T-helper 9 cell (primary cell): ENCODE data around the gene DNAH6.

Source experiments
- DNase-seq: peaks from one replicate; pipeline ENCODE4 v3.0.0-alpha.2; 2020

Gene DNAH6

DNA sequence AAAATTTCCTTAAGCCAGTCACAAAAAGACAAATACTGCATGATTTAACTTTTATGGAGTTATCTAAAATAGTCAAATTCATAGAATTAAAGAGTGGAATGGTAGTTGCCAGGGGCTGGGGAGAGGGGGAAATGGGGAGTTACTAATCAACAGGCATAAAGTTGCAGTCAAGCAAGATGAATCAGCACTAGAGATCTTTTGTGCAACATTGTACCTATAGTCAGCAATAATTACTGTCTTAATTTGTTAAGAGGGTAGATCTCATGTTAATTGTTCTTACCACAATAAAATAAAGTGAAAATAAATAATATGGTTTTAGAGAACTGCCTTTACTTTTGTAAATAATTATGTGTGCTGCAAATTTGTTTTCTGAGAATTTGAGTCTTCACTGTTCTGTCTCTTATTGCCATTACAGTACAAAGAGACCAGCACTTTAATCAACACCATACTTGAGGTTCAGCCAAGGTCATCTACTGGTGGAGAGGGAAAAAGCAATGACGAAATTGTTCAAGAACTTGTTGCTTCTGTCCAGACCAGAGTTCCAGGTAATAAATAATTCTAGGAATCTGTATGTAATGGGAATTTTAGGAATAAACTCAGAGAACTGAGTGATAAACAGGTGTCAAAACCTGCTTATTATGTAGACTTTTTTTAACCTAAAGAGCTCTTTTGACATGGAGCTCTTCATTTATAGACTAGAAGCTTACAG is 289.1 kb downstream of the DNAH6 start:
- no peak for DNase-seq

DNA sequence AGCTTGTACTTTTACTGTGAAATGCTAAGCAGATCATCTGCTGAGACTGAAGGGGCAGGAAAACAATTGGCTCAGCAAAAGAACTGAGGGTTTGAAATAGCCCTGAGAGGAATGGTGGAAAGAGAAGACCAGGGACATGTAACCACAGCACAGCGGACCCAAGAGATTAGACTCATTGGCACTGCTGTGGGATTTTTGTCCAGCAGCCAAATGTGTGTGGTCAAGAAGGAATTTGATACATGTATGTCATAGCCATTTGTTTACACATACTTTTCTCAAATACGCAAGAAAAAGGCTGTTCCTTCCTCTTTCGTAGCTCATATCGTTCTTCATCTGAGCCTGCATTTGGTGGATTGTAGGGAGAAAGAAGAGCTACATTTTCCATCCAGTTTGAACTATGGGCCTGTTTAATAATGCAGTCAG is 290.8 kb downstream of the DNAH6 start:
- no peak for DNase-seq

DNA sequence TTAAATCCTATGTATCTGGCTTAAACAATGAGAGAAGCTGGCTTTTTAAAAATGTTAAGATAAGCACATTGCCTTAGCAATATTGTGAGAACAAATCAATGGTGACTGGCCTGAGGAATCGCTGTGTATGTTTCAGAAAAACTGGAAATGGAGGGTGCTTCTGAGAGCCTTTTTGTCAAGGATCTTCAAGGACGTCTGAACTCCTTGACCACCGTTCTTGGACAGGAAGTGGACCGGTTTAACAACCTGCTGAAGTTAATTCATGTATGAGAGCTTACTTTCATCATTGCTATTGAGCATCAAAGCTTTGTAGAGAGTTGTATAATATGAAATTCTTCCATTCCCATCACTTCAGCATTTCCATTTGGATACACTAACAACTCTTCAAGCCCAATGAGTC is 292.0 kb downstream of the DNAH6 start:
- DNase-seq, result no peak

DNA sequence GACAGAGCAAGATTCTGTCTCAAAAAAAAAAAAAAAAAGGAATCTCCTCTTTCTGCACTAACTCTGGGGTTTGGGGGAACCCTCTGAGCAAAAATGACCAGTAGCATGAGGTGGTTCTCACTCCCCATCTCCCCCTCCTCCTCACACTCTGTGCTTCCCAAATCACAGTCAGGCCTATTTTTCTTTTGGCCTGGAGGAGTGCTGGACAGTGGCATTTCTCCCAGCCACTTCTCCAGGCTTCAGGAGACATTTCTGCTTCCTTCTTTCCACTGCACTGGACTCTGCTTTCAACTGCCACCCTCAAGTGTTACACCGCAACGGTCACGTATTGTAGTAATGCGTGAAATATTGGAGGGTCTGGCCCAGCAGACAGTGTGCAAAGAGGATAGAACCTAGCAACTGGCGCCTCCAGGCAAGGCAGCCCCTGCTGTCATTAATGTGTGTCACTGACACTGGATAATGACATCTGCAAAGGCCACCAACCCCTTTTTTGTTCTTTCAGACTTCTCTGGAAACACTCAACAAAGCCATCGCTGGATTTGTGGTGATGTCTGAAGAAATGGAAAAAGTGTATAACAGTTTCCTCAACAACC is 295.6 kb downstream of the DNAH6 start:
- DNase-seq, result no peak

DNA sequence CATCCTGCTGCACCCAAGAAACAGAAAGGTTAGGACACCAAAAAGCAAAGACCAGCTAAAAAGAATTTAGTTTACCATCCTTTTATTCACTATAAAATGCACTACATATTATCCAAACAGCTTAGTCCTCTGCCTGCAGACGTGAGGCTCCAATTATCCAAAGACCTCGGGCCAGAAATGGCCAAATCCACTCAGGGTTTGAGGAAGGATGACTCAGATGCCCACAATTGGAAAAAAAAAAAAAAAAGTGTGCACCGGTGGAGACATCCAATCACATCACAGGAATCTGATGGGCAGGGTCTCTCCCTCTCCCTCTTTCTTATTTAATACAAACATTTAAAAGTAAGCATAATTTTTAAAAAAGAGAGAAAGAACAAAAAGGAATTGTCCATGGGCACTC is 298.8 kb downstream of the DNAH6 start:
- DNase-seq, result no peak

DNA sequence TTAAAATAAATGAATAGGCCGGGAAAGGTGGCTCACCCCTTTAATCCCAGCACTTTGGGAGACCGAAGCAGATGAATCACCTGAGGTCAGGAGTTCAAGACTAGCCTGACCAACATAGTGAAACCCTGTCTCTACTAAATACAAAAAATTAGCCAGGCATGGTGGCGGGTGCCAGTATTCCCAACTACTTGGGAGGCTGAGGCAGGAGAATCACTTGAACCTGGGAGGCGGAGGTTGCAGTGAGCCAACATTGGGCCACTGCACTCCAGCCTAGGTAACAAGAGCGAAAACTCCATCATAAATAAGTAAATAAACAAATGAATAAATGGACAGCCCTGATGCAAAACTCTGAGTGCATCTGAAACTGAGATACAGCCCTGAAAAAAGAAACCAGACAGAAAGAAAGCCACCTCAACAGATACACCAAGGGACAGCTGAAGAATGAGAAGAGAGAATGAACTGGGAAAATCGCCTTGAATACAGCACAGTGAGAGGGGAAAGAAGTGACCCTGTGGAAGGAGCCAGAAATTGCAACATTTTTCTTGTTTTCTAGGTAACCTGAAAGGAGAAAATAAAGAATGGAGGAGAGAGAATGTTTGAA is 300.2 kb downstream of the DNAH6 start:
- DNase-seq, result no peak

DNA sequence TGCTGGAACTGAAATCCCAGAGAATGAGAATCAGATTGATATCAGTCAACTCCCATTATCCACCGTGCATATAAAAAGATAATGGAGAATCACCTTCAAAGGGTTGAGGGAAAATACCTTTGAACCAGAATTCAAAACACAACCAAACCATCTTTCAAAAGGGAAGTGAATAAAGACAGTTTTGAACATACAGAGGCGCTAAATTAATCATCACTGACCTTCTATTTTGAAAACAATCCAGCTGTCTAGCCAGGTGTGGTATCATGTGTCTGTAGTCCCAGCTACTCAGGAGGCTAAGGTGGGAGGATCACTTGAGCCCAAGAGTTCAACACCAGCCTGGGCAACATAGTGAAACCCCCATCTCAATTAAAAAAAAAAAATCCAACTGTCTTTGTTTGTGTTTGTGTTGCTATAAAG is 300.9 kb downstream of the DNAH6 start:
- no peak for DNase-seq

DNA sequence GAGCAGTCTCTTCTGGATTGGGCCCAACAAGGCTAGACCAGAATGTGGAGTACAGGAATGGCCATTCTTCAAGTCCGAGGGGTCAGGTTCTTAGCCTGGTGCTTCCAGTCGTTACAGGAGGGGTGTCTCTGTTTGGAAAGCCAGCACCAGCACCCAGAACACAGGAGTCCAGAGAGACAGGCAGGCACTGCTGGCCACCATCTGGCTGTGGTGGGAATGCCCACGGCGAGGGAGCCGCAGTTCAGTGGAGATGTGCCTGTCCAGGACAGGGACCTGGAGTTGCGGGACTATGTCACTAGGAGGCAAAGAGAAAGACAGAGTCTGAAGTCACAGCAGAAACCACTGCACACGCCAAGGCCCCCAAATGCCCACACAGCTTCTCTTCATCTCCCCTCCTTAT is 305.5 kb downstream of the DNAH6 start:
- no peak for DNase-seq

DNA sequence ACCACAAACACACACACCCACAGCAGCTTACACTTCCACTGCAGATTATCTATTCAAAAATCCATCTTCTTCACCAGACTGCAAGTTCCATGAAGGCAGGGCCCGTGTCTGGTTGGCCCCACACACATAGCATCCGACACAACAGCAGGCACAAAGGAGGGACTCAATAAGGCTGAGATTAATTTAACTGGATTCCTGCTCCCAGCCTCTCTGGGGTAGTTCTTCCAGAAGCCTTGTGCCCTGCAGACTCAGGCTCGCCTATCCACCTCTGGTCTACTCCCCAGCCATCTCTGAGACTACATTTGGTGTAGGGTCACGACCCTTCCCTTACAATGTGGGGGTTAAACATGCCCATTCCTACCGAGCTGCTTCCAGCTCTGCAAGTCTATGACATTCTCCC is 306.9 kb downstream of the DNAH6 start:
- DNase-seq, result no peak

DNA sequence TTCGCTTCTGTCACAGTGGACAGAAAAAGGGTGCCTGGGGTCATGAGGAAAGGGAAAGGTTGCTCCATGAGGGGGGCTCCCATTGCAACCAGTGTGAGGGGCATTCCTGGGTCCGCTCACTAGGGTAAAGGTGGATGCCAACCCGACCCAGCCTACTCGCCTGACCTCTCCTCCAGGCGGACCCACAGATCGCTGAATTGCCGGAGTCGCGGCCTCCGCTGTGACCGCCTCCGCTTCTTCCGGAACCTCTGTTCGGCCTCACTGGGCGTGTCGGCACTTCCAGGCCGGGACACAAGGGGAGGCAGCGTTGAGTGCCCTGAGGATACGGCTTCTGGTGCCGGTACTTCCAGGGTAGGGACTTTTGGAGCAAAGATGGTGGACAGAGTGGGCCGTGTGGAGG is 307.5 kb downstream of the DNAH6 start:
- no peak for DNase-seq

DNA sequence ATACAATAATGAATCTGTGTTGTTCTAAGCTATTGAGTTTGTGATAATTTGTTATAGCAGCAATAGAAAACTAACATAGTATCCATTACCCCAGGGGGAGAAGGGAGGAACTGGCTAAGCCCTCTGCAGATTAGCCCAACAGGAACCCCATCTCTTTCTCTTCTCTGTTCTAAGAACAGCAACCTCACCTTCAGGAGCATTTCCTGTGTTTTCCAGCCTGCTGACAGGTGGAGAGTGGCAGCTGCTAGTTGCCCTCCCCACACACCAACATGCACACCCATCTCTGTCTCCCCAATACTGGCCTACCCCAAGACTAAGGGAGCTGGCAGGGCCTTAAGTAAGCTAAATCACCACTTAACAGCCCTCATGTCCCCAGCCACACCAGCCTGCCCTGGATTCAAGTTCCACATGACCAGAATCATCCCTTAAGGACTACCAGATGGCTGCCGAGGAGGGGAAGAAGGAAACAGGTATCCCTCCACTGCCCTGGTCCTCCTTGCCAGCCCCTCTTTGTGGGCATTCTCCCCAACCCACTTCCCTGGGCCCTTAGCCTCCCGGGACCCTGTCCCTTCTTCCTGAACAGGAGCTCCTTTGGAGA is 311.8 kb downstream of the DNAH6 start:
- no peak for DNase-seq

DNA sequence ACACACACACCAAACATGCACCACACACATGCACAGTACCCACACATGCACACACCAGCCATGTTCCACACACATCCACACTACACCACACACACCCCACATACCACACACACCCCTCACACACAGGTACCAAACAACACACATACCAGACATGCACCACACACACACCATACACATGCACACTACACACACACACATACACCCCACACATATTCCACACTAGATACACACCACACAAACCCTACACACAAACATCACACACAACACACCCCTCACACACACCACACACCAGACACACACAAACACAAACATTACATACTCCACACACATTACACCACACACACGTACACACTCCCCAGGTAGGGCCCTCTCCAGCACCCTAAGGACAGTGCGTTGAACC is 313.4 kb downstream of the DNAH6 start:
- DNase-seq, result no peak

DNA sequence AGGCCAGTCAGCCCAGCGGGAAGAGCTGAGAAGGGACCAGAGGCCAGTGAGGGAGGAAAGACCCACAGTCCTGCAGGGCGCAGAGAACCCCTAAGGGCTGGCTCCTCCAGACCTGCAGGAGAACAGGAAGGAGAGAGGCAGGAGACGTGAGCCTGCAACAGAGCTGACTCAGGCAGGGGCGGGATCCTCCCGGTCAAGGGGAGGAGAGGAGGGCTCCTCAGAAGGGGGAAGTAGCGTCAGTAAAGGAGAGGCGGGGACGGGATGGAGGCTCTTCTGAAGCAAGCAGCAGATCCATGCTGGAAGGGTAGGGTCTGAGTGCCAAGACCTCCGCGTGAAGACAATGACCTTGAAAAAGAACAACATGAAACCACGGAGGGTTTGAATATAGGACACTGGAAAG is 313.8 kb downstream of the DNAH6 start:
- no peak for DNase-seq

DNA sequence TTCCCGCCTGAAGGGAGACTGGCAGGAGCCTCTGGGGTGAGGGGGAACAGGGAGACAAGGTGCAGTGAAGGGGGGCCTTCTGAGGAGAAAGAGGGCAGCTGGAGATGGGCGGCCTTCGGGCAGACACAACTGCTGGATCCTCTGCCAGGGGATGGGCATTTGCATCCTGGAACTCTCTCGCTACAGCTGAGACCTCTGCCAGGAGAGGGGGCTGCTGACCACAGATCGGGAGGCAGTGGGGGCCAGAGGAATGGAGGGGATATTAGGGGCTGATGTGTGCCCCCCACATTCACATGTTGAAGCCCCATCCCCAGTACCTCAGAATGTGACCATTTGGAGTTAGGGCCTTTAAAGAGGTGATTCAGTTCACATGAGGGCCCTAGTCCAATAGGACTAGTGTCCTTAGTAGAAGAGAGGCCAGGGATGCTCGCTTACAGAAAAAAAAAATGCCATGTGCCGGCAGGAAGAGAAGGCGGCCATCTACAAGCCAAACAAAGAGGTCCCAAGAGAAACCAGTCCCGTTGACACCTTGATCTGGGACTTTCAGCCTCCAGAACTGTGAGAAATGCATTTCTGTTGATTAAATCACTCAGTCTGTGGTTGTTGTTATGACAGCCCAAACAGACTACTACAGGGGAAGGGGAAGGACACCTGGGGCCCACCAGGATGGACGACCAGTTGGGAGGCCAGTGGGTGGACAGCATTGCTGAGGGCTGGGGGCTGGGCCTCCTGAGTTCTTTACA is 314.6 kb downstream of the DNAH6 start:
- DNase-seq, result no peak

DNA sequence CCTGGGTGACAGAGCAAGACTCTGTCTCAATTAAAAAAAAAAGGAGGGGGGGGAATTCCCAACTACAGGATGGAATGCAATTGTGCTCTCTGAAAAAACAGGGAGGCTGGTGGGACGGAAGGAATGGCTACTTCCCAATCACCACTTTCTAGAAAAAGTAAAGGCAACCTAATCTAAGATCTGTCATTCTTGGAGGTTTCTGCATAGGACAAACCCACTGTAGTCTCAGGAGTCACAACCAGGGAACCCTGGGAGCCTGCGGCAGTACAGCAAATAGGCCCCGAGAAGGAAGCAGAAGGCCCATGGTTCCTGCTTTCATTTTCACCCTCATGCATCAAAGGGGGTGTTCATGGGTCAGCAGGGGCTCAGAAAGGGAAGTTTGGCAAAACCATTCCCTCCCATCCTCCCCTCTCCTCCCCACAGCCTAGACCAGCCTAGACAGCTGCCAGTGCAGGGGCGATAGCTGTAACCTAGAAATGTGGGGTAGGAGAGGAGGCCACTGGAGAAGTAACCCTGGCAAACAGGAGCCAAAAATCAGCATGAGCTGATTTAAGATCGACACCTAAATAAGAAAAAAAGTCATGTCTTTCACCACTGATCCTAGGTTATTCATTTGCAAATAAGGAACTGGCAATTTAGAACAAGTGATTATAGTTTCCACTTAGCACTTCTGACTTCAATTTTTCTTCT is 316.6 kb downstream of the DNAH6 start:
- DNase-seq, result no peak

DNA sequence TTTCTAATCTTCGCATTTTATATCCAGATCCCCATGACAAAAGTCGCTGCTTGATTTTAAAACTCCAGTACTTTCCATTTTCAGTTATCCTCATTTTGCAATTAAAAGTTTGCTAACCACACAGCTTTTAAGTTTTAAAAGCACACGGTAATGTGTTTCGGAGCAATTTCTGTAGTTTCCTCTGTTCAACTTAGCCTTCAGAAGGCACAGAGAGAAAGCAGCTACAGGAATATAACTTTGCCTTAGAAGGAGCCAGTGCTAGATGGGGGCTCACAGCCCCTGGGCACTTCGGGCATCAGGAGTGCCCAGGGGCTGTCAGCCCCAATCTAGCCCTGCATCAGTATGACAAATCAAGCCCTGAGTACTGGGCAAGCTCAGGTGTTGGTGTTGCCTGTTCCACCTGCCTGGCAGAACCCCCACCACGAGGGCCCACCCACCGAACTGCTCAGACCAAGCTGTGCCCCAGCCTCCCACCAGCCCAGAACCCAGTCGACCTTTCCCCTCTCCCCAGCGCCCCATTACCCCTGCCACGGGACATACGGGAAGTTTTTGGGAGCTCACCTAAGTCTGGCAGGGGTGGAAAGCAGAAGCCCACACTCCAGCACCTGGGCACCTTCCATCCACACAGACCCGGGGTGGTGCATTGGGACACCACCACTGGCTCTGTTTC is 317.3 kb downstream of the DNAH6 start:
- no peak for DNase-seq

DNA sequence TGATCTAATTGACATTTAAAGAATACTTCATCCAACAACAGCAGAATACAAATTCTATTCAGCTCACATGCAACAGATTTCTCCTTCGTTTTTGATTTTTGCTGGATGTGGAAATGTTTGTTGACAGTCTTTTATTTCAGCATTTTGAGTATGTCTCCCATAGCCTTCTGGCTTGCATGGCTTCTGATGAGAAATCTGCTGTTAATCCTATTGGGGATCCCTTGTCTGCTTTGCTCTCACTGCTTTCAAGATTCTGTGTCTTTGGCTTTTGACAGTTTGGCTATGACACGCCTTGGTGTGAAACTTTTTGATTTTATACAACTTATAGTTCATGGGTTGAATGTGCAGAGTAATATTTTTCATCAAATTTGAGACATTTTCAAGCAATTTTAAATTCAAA is 319.9 kb downstream of the DNAH6 start:
- no peak for DNase-seq

DNA sequence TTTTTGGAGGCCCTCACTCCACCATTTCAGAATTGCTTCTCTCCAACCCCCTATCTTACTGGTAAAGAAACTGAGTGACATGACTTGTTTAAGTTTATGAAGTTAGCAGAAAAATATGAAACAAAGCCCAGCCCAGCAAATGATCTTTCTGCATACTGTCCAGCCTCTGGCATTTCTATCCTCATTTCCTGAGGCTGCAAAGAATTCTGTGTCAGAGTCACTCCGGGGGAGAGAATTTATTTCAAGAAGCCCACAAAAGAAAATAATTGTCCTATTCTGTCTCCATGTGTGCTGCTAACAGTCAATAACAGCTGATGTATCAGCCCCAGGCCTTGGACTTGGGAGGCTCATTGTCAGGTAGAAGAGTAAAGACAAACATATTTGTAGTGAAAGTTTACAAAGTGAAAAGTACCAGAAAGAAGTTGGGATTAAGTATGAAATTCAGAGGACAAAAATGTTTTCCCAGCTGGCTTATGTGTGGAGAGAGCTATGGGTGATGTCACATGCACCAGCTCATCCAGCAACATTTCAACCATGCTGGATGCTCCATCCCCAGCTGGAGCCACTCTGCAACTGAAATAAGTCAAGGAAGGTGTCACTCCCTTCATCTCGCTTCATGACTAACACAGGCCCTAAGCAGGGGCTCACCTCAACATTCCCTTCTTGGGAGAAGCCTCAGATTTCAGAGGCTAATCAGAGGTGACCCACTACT is 322.3 kb downstream of the DNAH6 start:
- no peak for DNase-seq

DNA sequence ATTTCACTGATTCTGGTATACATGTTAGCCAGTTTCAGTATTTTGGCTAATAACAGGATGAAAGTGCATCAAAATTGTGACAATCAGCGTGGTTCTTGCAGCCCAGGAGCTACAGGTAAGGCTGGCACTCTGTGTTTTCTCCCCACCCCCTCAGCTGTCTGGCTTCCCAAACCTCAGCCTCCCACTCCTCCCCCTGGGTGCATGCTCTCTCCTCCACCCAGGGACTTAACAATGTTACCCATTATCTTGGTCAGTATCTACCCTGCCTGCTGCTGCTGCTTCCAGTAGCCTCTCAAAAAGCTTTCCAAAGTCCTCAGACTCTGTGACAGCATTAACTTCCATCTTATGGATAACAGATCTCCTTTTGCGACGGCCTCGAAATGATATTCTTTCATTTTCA is 323.6 kb downstream of the DNAH6 start:
- DNase-seq, result no peak

DNA sequence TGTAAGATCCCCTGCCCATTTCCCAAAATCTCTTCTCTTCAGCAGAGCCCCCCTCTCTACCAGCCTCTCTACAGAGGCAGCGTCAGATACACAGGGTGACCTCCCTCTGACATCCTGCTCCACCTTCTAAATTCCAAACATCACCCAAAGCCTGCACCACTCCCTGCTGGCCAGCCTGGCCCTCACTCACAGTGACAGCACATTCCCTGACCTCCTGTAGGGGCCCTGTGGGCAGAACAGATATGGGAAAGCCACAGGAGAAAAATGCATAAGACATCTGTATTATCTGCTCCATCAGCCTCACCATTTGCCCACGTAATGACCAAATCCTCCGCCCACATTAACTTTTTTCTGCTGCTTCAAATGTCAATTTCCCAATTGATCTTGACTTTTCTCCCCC is 324.0 kb downstream of the DNAH6 start:
- no peak for DNase-seq

DNA sequence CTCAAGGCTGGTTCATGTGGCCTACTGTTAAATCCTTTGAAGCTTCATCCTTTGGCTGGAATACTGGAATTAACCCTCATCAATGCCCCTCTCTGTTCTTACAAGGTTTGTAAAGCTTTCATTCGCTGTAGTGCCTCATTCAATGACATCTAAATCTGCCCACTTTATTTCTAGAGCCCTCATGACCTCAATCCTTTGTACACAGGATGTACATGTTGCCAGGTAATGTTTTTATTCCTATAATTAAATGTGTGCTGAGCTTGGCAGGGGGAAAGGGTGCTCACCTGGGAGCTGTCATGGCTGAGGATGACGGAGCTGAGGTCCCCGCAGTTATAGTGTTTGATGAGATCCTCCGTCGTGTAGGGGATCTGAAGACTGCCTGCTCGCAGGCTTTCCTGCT is 325.3 kb downstream of the DNAH6 start:
- no peak for DNase-seq

DNA sequence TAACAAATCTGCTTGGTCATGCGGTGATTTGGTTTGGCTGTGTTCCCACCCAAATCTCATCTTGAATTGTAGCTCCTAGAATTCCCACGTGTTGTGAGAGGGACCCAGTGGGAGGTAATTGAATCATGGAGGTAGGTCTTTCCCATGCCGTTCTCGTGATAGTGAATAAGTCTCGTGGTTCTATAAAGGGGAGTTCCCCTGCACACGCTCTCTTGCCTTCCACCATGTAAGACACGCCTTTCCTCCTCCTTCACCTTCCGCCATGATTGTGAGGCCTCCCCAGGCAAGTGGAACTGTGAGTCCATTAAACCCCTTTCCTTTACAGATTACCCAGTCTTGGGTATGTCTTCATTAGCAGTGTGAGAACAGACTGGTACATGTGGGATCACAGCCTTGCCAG is 327.8 kb downstream of the DNAH6 start:
- DNase-seq, result no peak
